Activated T-helper 9 cell treated with anti-CD3 and anti-CD28 coated beads, Interleukin-2, amount 50 U/mL, for 16 hours (primary cell): ENCODE measurements around the gene CTNND2.

Source experiments
- DNase-seq: peaks from one replicate; pipeline ENCODE4 v3.0.0-alpha.2; 2020; ENCODE audit warnings: low read depth

CTNND2 gene

DNA sequence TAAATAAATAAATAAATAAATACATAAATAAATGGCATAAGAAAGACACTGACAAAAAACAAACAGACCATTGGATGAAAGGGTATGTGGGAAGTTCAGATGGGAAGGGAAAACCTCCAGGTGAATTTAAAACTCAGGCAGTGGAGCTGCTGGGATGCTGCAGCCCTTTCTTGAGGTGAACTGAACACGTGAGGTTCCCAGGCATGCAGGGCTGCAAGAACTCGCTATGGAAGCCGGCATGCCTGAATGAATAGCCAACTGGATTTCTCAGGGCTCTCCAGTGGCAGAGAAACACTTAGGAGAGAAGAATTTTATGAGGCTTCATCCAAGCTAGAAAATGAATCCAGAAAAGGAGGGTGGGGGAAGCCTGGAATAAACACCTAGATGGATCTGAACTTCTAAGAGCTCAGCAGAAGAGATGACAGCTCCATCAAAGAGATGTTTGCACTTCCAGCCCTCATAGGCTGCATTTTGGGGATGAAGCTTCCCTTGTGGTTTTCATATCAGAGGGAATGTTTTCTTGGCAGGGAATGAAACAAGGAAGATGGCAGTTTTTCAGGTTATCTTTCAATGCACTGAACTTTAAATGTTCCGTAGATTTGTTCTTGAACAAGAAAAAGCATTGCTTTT, 919.0 kb downstream of the CTNND2 start:
- no peak for DNase-seq

DNA sequence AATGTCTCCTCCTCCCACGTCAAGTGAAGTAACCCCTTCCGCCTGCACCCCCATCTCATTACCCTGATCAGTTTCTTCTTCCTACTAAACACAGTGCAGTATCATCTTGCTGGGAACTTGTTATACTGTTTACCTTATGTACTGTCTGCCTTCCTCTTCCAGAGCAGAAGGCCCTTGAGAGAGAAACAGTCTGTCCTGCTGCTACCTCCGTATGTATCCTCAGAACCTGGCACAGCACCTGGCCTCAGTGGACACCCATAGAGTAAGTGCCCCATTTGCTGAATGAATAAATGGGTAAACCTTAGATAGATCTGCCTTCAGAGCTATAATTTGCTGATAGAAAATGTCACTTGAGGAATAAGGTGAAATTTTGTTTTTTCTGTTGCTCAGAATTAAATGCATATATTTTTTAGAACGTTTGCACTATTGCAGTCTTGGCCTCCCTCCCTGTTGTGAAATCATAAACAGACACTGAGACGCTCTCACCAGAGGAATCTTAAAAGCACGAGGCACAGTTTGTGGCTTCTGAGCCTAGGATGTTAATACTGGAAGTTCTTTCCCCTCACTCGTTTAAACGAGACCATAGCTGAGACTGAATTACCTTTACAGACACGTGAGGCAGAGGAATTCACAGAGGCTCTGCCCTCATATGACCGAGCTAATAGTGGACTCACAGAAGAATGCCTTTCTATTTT, 920.1 kb downstream of the CTNND2 start:
- DNase-seq: no peak

DNA sequence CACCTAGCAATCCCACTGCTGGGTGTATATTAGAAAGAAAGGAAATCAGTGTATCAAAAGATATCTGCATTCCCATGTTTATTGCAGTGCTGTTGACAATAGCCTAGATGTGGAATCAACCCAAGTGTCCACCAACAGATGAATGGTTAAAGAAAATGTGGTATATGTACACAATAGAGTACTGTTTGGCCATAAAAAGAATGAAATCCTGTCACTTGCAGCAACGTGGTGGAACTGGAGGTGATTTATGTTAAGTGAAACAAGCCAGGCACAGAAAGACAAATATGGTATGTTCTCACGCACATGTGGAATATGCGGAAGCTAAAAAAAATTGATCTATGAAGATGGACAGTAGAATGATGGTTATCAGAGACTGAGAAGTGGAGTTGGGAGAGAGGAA, 921.6 kb downstream of the CTNND2 start:
- DNase-seq: no peak

DNA sequence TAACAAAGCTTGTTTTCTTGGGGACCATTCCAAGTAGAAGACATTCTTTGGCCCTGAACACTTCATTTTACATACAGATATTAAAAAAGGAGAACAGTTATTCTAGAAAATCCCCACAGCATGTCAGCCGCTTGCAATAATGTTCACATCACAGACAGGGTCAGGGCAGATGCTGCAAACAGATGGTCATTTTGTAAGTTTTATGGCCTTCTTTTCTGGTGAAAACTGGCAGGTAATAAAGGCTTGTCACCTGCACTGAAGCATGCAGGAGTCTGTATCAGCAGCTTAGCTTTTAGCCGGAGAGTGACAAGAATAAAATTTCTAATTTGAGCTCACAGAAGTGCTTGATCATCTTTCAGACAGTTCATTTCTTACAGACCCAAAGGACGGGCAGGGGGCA, 922.3 kb downstream of the CTNND2 start:
- DNase-seq: no peak

DNA sequence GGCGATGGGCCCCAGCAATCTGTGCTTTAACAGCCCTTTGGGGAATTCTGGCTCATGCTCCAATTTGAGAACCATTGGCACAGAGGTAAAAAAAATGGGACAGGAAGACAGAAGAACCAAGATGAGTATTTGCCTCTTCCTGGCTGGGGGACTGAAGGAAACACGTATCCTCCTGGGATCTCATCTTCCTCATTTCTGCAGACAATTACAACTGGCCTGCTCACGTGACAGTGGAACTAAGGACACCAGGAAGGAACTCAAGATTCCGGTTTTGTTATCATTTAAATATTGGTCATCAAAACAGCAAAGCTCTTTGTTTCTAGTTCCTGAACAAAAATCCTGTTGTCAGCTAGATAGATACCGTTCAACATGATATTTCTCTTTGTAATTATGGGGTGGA, 927.2 kb downstream of the CTNND2 start:
- DNase-seq: no peak

DNA sequence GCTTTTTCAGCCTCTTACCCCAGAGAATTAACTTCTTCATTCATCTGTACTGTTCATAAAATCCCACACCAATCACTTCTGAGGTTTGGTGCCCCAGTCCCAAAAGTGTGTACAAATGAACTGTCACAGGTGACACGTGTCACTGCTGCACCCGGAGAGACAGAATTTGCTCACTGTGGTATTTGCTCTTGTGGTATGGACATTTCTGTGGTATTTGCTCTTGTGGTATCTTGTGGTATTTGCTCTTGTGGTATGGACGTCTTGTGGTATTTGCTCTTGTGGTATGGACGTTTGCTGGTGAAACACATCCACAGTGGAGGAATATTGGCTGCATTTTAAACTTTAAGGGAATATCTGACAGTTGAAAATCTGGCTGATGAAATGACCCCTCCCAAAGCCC, 928.3 kb downstream of the CTNND2 start:
- DNase-seq: no peak

GRCh38 chr5:10974850-10975249, 929.4 kb downstream of the CTNND2 start:
- DNase-seq: no peak

- DNase-seq: no peak
Measured at GRCh38 chr5:10973316-10973715, 930.9 kb downstream of the CTNND2 start.

DNA sequence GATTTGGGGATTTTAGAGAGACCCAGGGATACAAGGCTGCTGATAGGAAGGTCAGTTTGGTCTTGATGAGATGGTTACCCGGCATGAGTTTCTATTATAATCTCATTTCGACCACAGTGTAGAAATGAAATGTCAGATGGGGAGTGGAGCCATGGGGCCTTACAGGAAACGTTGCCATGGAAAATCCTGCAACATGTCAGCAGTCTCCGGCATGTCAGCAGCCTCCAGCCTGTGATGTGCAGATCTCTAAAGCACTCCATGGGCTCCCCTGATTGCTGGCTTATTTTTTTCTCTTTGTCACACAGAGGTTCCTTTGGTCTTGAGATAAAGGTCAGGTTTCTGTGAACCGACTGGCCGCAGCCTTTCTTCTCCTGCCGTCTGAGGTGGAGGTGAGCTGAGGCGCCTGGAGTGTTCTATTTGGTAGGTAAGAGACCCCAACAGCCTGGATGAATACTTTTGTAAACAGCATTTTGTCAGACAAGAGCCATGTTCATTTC, 934.5 kb downstream of the CTNND2 start:
- no peak for DNase-seq

- DNase-seq: no peak
Measured at GRCh38 chr5:10964806-10965205, 939.4 kb downstream of the CTNND2 start.

DNA sequence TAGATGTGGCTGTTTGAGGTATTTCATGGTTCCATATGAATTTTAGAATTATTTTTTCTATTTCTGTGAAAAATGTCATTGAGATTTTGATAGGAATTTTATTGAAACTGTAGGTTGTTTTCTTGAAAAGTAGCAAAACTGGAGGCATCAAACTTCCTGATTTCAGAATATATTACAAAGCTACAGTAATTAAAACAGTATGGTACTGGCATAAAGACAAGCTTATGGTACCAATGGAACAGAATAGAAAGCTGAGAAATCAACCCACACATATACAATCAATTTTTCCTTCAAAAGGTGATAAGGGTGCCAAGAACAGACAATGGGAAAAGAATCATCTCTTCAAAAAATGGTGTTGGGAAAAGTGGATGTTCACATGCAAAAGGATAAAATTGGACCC, 945.5 kb downstream of the CTNND2 start:
- no peak for DNase-seq

DNA sequence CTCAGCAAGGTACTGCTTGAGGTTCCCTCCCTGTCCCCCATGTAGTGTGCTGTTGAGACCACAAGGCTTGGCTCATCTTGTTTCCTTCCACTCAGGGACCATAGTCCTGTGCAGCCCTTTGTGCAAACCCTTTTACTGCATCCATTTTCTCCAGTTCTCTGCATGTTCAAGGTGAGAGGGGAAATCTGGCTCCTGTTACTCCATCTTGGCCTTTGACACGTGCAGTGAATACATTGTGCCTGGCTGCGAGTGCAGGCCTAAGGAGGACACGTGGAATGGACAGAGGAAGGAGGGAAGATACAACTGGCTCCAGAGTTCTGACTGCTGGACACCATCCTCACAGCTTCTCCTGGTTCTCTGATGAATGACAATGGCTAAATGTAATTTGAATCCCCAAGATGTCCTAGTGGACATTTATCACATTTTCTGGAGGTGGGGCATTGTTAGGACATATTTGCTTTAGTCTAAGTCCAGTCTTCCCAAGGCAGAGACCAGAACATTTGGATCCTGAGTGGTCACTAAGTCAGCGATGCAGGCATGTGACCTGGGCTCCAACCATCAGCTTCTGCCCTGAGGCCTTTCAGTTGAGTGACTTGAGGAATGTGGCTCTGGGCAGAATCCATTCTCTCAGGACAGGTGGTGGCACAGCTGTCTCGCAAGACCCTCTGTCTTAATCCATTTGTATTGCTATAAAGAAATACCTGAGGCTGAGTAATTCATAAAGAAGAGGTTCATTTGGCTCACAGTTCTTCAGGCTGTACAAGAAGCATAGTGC, 954.2 kb downstream of the CTNND2 start:
- no peak for DNase-seq

- DNase-seq: no peak
Measured at GRCh38 chr5:10946050-10946449, 958.2 kb downstream of the CTNND2 start.

GRCh38 chr5:10941900-10942299, 962.3 kb downstream of the CTNND2 start:
- no peak for DNase-seq

DNA sequence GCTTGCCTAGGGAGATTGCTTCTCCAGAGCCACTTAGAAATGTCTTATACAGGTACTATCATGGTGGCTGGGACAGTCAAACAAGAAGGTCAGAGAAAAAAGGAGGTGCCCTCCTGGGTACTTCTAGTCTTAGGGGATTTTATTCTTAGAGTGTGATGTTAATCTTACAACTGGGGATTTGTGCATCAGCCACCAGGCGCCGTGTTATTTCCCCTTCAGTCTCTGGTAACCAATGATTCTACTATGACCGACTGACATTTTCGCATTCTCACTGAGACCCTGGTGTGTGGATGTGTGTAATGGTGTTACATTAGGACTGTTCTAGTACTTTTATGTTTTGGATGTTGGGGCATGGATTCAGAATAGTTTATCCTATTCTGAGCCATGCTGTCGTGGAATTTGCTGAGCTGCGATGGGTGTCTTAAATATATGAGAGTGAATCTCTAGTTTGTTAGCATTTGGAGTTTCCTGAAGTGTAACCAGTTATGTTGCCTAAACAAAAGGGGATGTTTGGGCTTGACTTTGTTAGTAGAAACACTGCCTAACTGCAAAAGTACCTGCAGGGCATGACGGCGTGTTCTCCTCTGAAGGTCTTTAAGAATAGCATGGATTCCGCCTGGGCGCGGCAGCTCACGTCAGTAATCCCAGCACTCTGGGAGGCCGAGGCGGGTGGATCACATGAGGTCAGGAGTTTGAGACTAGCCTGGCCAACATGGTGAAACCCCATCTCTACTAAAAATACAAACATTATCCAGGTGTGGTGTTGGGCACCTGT, 968.0 kb downstream of the CTNND2 start:
- DNase-seq: no peak

DNA sequence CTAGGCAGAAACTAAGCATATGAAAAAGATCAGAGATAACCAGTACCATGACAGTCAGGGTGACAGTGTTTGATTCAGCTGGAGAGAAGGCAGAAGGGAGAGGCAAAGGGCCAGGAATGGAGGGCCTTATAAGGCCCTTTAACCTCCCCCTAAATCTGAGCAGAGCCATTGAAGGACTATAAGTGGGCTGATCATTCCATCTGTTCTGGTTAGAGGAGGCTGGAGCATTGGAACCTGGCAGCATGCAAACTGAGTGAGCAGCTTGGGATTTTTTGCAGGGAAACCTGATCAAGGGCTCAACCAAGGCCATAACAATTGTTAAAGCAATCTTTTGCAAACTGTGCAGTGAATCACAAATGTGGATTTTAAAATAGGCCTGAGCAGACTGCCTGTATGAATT, 968.7 kb downstream of the CTNND2 start:
- DNase-seq: no peak

DNA sequence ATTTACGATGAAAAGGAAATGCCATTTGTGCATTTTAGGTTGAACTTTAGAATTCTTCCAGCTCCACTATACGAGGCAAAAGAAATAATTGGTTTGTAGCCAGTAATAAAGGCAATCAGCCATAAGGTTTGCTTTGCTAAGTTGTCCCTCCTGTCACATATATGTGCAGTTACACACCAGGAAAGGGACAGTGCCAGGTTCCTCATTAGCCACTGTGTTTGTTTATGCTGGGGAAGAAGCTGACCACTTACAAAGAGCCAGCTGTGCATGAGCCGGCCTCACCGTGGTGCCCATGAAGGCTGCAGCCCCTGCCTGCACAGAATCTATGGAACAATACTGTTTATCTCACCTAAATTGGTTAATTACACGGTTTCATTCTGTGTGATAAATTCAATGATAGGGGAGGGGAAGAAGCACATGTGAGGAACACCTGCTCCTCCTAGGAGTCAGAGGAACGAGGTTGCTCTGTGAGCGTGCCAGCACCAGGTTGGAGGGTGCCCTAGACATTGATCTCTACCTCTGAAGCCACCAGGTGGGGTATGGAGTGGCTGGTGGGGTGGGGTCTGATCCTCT, 969.4 kb downstream of the CTNND2 start:
- DNase-seq: no peak

DNA sequence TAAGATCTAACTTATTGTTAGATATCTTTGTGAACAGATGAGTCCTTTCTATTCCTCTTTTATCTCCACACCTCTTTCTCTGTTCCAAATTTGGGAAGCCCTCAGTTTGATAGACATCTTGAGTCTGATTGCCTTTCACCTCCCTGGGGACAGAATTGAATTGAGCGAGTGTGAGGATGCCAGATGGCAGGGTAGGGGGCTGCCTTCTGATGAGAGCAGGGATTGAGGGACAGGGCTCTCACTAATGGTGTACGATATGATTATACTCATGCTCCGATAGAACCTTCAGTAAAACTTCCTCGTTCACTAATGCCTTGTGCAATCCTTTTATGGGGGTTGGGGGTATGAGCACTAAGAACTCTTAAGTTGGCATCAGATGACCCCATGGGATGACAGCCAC, 971.1 kb downstream of the CTNND2 start:
- DNase-seq: no peak

DNA sequence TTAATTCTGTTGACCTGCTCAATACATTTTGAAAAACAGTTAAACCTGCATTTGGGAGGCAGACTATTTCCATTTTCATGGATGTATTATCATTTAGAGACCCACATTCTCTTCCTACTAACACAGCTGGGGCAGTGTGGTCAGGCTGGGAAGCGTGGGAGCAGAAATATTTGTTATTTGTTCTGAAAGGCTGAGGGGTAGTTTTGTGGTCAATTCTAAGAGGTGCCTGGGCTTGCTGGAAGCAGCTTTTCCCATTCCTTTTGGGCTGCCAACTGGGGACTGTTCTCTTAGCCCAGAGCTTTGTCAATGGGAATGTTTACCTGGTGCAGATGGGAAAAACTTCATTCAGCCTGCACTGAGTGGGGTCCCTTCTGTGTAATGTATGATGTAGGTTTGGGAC, 971.8 kb downstream of the CTNND2 start:
- no peak for DNase-seq

DNA sequence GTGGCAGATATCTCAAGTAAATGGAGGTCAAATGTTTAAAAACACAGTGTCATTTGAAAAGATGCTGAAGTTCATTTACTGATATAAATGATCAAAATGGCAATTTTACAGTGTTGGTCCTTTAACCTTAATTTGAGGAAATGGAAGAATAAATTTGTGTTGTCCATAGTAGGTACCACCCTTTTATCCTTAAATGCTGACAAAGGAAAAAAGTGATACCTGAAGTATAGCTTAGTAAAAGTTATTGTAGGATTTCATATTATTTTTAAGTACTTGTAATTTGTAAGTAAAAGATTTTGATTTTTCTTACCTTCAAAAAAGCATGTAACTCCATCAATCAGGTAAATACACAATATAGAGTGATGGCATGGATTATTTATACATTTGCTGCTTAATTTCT, 976.6 kb downstream of the CTNND2 start:
- no peak for DNase-seq

DNA sequence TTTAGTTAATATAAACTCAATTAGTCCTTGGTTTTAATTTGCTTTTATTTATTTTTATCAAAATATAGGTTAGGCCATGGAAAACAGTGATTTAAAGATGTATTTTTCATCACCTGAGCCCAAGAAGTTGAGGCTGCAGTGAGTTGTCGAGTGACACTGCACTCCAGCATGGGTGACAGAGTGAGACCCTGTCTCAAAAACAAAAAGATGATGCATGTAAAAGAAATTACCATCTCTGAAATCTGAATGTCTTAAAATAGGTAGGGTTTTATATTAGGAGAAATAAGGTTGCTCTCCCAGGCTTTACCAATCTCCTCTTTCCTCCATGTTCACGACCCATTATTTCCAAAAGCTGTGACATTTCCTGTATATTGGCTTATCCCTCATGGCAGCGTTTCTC, 980.9 kb downstream of the CTNND2 start:
- DNase-seq: no peak
